ENCODE measurements around the gene HMBS. TPM values are rescaled to one million over a fixed set of nuclear protein-coding genes. Genes with fewer than 3 reads are reported as not detected.
A peak's percentile ranks its signal among the peaks of the same experiment; 100 is the strongest.

The HMBS gene
- total RNA-seq, 4 donors from 2014 or later: 1.2 to 27.1 (median 9.8) TPM

DNA sequence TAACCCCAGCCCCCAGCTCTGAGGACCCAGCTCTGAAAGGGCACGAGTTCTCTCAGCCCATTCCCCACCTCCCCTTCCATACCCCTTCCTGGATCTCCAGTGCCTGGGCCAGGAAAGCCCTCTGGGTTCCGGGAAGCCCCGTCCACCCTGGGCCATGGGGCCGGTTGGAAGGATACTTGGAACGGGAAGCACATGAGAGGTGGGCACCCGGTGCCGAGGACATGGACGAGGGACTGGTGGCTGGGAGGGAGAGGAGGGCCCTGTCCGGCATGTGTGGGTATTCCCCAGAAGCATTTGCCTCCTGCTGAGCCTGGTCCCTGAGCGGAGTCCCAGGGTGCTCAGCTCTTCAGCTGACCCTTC, 31.5 kb downstream of the HMBS start:
- no peak for ATAC-seq
- Histone ChIP-seq H3K9me3 (no peaks in the 10 kb centered on the region), H3K36me3 (peaks cover 0 to 56% of the 10 kb centered on the region in 2 donors), H3K27me3 (no peaks in the 10 kb centered on the region), H3K27ac (peak overlapping the region in 2 of 4 donors; percentile 11 to 20), H3K4me3 (peak overlapping the region in 1 of 2 donors; percentile 12), H3K4me1 (peaks cover 0 to 8% (median 0%) of the 10 kb centered on the region in 3 donors)
- WGBS, 2 donors (ENCODE audit: low coverage in 1 of 2): 76% methylated on average over 5 of the region's 10 CpGs; no CpG with 5 or more reads in 1 of the 2 donors
- no peak for TF ChIP-seq EP300 (IDR thresholded peaks at IDR 0.05)
- no peak for TF ChIP-seq POLR2A (IDR thresholded peaks at IDR 0.05)
- TF ChIP-seq POLR2AphosphoS5 (IDR thresholded peaks at IDR 0.05): no peak
- no peak for TF ChIP-seq CTCF (IDR thresholded peaks at IDR 0.05)

GRCh38 chr11:119116601-119117000, 31.9 kb downstream of the HMBS start:
- no peak for TF ChIP-seq POLR2AphosphoS5 (IDR thresholded peaks at IDR 0.05)
- TF ChIP-seq CTCF (IDR thresholded peaks at IDR 0.05): no peak
- TF ChIP-seq EP300 (IDR thresholded peaks at IDR 0.05): no peak
- TF ChIP-seq POLR2A (IDR thresholded peaks at IDR 0.05): no peak
- WGBS, 2 donors (ENCODE audit: low coverage in 1 of 2): 67 to 100% methylated on average over 1 to 3 of the region's 5 CpGs

GRCh38 chr11:119117004-119117706, 32.5 kb downstream of the HMBS start:
- Histone ChIP-seq H3K27ac (no peak overlapping the region), H3K4me3 (no peak overlapping the region), H3K4me1 (peaks cover 0 to 12% (median under 1%) of the 10 kb centered on the region in 3 donors), H3K36me3 (peaks cover 0 to 47% of the 10 kb centered on the region in 2 donors), H3K9me3 (no peaks in the 10 kb centered on the region), H3K27me3 (no peaks in the 10 kb centered on the region)
- TF ChIP-seq CTCF (IDR thresholded peaks at IDR 0.05) (no peak), POLR2AphosphoS5 (IDR thresholded peaks at IDR 0.05) (no peak), POLR2A (IDR thresholded peaks at IDR 0.05) (no peak), EP300 (IDR thresholded peaks at IDR 0.05) (no peak)
- 93% methylated on average over 3 of the region's 3 CpGs; no CpG with 5 or more reads in 1 of the 2 donors for WGBS, 2 donors (ENCODE audit: low coverage in 1 of 2)
- ATAC-seq: no peak

More at GRCh38 chr11:119116601-119117000, 31.9 kb downstream of the HMBS start:
- no peak for ATAC-seq
- H3K4me1 ChIP-seq: peaks cover 0 to 8% (median 0%) of the 10 kb centered on the region in 3 donors
- no peaks in the 10 kb centered on the region for H3K27me3 ChIP-seq
- H3K4me3 ChIP-seq: no peak overlapping the region
- H3K9me3 ChIP-seq: no peaks in the 10 kb centered on the region
- H3K27ac ChIP-seq: peak overlapping the region in 1 of 4 donors; percentile 20
- peaks cover 0 to 52% of the 10 kb centered on the region in 2 donors for H3K36me3 ChIP-seq

- WGBS, 2 donors (ENCODE audit: low coverage in 1 of 2): 87 to 98% methylated on average over 5 of the region's 5 CpGs
- peaks cover 0 to 36% of the 10 kb centered on the region in 2 donors for H3K36me3 ChIP-seq
- no peaks in the 10 kb centered on the region for H3K27me3 ChIP-seq
- peaks cover 2 to 23% (median 6%) of the 10 kb centered on the region in 3 donors for H3K4me1 ChIP-seq
- H3K4me3 ChIP-seq: no peak overlapping the region
- TF ChIP-seq CTCF (IDR thresholded peaks at IDR 0.05) (no peak), POLR2AphosphoS5 (IDR thresholded peaks at IDR 0.05) (no peak), POLR2A (IDR thresholded peaks at IDR 0.05) (no peak), EP300 (IDR thresholded peaks at IDR 0.05) (no peak)
- ATAC-seq: no peak
- no peaks in the 10 kb centered on the region for H3K9me3 ChIP-seq
- no peak overlapping the region for H3K27ac ChIP-seq
Observed at GRCh38 chr11:119118227-119118626, 33.5 kb downstream of the HMBS start.

DNA sequence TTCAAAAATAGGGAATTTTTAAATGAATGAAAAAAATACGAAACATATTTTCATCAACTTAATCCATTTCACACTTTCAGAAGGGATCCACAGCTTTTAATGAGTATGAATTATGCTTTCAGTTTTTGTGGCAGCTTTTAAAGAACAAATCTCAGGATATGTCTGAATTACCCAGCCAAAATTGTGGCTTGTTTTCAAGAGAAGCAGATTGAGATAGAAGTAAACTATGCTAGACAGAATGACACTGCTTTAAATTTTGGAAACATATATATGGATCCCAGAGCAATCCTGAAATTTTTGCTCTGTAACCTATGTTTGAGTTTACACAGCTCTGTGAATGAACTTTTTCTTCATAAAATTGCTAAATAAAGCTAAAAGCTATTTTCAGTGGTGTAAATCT, 34.3 kb downstream of the HMBS start:
- H3K9me3 ChIP-seq: no peaks in the 10 kb centered on the region
- no peak overlapping the region for H3K27ac ChIP-seq
- no peak for ATAC-seq
- 87 to 100% methylated on average over 1 of the region's 1 CpG for WGBS, 2 donors (ENCODE audit: low coverage in 1 of 2)
- H3K4me3 ChIP-seq: no peak overlapping the region
- peaks cover 2 to 24% (median 6%) of the 10 kb centered on the region in 3 donors for H3K4me1 ChIP-seq
- H3K36me3 ChIP-seq: peaks cover 0 to 35% of the 10 kb centered on the region in 2 donors
- H3K27me3 ChIP-seq: no peaks in the 10 kb centered on the region
- TF ChIP-seq CTCF (IDR thresholded peaks at IDR 0.05) (no peak), POLR2A (IDR thresholded peaks at IDR 0.05) (no peak), EP300 (IDR thresholded peaks at IDR 0.05) (no peak), POLR2AphosphoS5 (IDR thresholded peaks at IDR 0.05) (no peak)
